Endodermal cell (in vitro differentiated cells): ENCODE measurements around the gene DENND1A. TPM values are rescaled to one million over a fixed set of nuclear protein-coding genes. Genes with fewer than 3 reads are reported as not detected.

ENCODE experiments used
- DNase-seq: peaks from one replicate; pipeline ENCODE4 v3.0.0-alpha.2; 2017
- H3K27ac ChIP-seq: 2 replicates; pipeline ENCODE4 v1.5.1; 2013; ENCODE audit warnings: mild to moderate bottlenecking, low read depth, low read length, moderate library complexity
- H3K27me3 ChIP-seq: 2 replicates; pipeline ENCODE4 v1.6.1; 2013; ENCODE audit warnings: mild to moderate bottlenecking, low read length, moderate library complexity; ENCODE audit not compliant: insufficient read depth, control insufficient read depth, poor library complexity, severe bottlenecking
- H3K36me3 ChIP-seq: 2 replicates; pipeline ENCODE4 v1.7.0; 2013; ENCODE audit warnings: mild to moderate bottlenecking, low read length, moderate library complexity; ENCODE audit not compliant: control insufficient read depth, insufficient read depth
- H3K4me1 ChIP-seq: one replicate; pipeline ENCODE4 v1.7.0; 2013; ENCODE audit warnings: low read length; ENCODE audit not compliant: control insufficient read depth, insufficient read depth
- H3K4me3 ChIP-seq: 2 replicates; pipeline ENCODE4 v1.5.1; 2013; ENCODE audit warnings: mild to moderate bottlenecking, low read length, moderate library complexity
- H3K9ac ChIP-seq: 2 replicates; pipeline ENCODE4 v1.6.1; 2013; ENCODE audit warnings: mild to moderate bottlenecking, low read length, moderate library complexity; ENCODE audit not compliant: poor library complexity, severe bottlenecking; ENCODE audit errors: extremely low read depth
- H3K9me3 ChIP-seq: 2 replicates; pipeline ENCODE4 v1.6.1; 2013; ENCODE audit warnings: mild to moderate bottlenecking, low read length, moderate library complexity; ENCODE audit not compliant: control insufficient read depth
- H3K27ac Mint-ChIP-seq: 2 replicates; pipeline ENCODE4 v1.8.0; 2020; ENCODE audit warnings: mixed read lengths
- H3K27me3 Mint-ChIP-seq: 2 replicates; pipeline ENCODE4 v1.8.0; 2021; ENCODE audit warnings: mild to moderate bottlenecking, mixed read lengths; ENCODE audit not compliant: insufficient read depth
- H3K36me3 Mint-ChIP-seq: 2 replicates; pipeline ENCODE4 v1.8.0; 2020; ENCODE audit warnings: low read depth, mixed read lengths
- H3K4me1 Mint-ChIP-seq: 2 replicates; pipeline ENCODE4 v1.8.0; 2020; ENCODE audit warnings: mixed read lengths
- H3K4me3 Mint-ChIP-seq: 2 replicates; pipeline ENCODE4 v1.8.0; 2020; ENCODE audit warnings: mild to moderate bottlenecking, moderate library complexity, mixed read lengths
- H3K9me3 Mint-ChIP-seq: 2 replicates; pipeline ENCODE4 v1.8.0; 2020; ENCODE audit warnings: mild to moderate bottlenecking, mixed read lengths
- CTCF ChIP-seq: fragments of 200-600 bp; sonication (generic); conservative IDR thresholded peaks from 2 replicates; pipeline ENCODE4 v1.5.0; 2021; ENCODE audit warnings: antibody characterized with exemption, mild to moderate bottlenecking
- WGBS, 2 experiments: methylation state at CpG; one replicate each; pipeline versions ENCODE4 v1.1.5 to v1.1.7; 2013; ENCODE audit warnings: missing lambda C conversion rate in 2 of 2, mixed read lengths in 1 of 2; ENCODE audit not compliant: insufficient coverage in 1 of 2, insufficient read length in 1 of 2; 5-methylcytosine and 5-hydroxymethylcytosine counted together
- total RNA-seq, 2 donors: library from RNA; stranded (reverse); fragmentation: NEBNext Ultra II Directional in 1 of 2; extraction: Animal tissue kit (Norgen Biotek cat#: 25700) in 1 of 2; gene quantifications; 2 replicates in 1 of 2; 3 replicates in 1 of 2; pipeline ENCODE4 v1.2.1, GENCODE V29; 2021

DENND1A gene
- total RNA-seq, 2 donors from 2014 or later = 29.5 to 38.4 TPM

- no peaks in the 10 kb centered on the region for H3K36me3 ChIP-seq
- H3K4me3 Mint-ChIP-seq = no peak overlapping the region
- H3K27ac Mint-ChIP-seq = no peak overlapping the region
- no peak overlapping the region for H3K4me3 ChIP-seq
- H3K9ac ChIP-seq = no peak overlapping the region
- peaks cover 25% of the 10 kb centered on the region for H3K4me1 Mint-ChIP-seq
- H3K27me3 Mint-ChIP-seq = no peaks in the 10 kb centered on the region
- no peak for DNase-seq
- no peaks in the 10 kb centered on the region for H3K27me3 ChIP-seq
- H3K36me3 Mint-ChIP-seq = peaks cover 32% of the 10 kb centered on the region
- no peak for TF ChIP-seq CTCF
- peaks cover 10% of the 10 kb centered on the region for H3K9me3 ChIP-seq
- H3K9me3 Mint-ChIP-seq = peaks cover 20% of the 10 kb centered on the region
- H3K4me1 ChIP-seq = peaks cover 11% of the 10 kb centered on the region
- no peak overlapping the region for H3K27ac ChIP-seq
- WGBS, 2 experiments = 78 to 97% methylated on average over 5 of the region's 5 CpGs
Measured at GRCh38 chr9:123678878-123679329, 251.0 kb downstream of the DENND1A start.

DNA sequence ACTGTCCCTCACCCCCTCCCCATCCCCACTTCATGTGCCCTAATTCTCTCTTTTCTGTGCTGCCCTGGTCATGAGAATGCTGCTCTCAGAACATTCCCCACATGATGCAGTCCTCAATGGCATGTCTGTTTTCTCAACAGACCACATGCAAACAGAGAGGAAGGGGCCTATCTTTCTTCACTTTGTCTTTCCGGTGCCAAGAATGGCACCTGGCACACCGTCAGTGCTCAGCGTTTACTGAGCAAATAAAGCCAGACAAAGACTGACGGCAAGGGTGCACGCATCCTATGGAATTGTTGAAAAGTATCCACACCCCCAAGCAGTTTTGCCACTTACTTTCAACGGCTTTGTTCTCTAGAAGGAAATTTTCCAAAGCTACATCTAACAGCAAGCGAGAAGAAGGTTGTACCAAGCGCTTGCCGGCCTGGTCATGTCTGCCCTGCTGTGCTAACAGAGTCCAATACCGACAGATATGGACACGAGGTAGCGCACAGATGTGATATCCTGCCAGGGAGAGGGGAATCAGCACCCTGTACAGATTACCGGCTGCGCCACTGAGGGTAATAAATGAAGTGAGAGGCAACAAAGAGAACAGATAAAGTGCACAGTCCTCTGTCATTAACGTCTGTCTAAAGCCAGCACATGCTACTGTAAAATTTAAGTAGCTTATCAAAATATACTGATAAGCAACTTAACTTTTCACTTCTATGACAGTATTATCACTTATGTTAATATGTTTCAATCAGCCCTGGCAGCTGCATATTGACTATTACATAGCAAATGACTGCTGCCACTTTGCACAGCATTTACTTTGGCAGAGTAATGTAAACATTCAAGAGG lies 251.7 kb downstream of the DENND1A start:
- peaks cover 11% of the 10 kb centered on the region for H3K4me1 ChIP-seq
- no peak overlapping the region for H3K9ac ChIP-seq
- H3K9me3 Mint-ChIP-seq = peaks cover 27% of the 10 kb centered on the region
- TF ChIP-seq CTCF = no peak
- H3K27me3 ChIP-seq = no peaks in the 10 kb centered on the region
- DNase-seq = no peak
- no peak overlapping the region for H3K27ac ChIP-seq
- no peak overlapping the region for H3K4me3 ChIP-seq
- WGBS, 2 experiments = 94% methylated on average over 12 to 15 of the region's 15 CpGs
- H3K9me3 ChIP-seq = peaks cover 15% of the 10 kb centered on the region
- no peak overlapping the region for H3K4me3 Mint-ChIP-seq
- no peaks in the 10 kb centered on the region for H3K27me3 Mint-ChIP-seq
- peak overlapping the region; percentile 55 for H3K27ac Mint-ChIP-seq
- peaks cover 25% of the 10 kb centered on the region for H3K4me1 Mint-ChIP-seq
- peaks cover 39% of the 10 kb centered on the region for H3K36me3 Mint-ChIP-seq
- no peaks in the 10 kb centered on the region for H3K36me3 ChIP-seq

- no peaks in the 10 kb centered on the region for H3K27me3 Mint-ChIP-seq
- Histone ChIP-seq H3K36me3 (no peaks in the 10 kb centered on the region), H3K4me1 (peaks cover 11% of the 10 kb centered on the region), H3K27me3 (no peaks in the 10 kb centered on the region), H3K4me3 (no peak overlapping the region), H3K9me3 (peaks cover 24% of the 10 kb centered on the region), H3K9ac (no peak overlapping the region), H3K27ac (no peak overlapping the region)
- peaks cover 41% of the 10 kb centered on the region for H3K36me3 Mint-ChIP-seq
- WGBS, 2 experiments = 98 to 100% methylated on average over 1 to 2 of the region's 2 CpGs
- H3K4me1 Mint-ChIP-seq = peaks cover 25% of the 10 kb centered on the region
- no peak overlapping the region for H3K4me3 Mint-ChIP-seq
- H3K27ac Mint-ChIP-seq = no peak overlapping the region
- DNase-seq = no peak
- no peak for TF ChIP-seq CTCF
- peaks cover 32% of the 10 kb centered on the region for H3K9me3 Mint-ChIP-seq
Measured at GRCh38 chr9:123676869-123677268, 253.1 kb downstream of the DENND1A start.
